ENCODE measurements around the gene CDH4. TPM values are rescaled to one million over a fixed set of nuclear protein-coding genes. Genes with fewer than 3 reads are reported as not detected.

The CDH4 gene
- total RNA-seq, 2 experiments from 2014 or later = 0.11 to 0.18 TPM

- Mint-ChIP-seq H3K4me3 (no peak overlapping the region), H3K9me3 (no peaks in the 10 kb centered on the region), H3K36me3 (ENCODE audit: low read depth) (no peaks in the 10 kb centered on the region), H3K27me3 (no peaks in the 10 kb centered on the region), H3K4me1 (ENCODE audit: low read depth) (no peaks in the 10 kb centered on the region), H3K27ac (no peak overlapping the region)
- DNase-seq = no peak
- TF ChIP-seq CTCF (IDR thresholded peaks at IDR 0.05) = no peak
- ChIA-PET CTCF (no interaction called here), POLR2A (no interaction called here)
- ATAC-seq = no peak
- intact Hi-C loops (cut with micrococcal nuclease) = no loop called here
Observed at GRCh38 chr20:61768571-61769285, 516.7 kb downstream of the CDH4 start.

- Mint-ChIP-seq H3K27me3 (no peaks in the 10 kb centered on the region), H3K4me1 (ENCODE audit: low read depth) (no peaks in the 10 kb centered on the region), H3K36me3 (ENCODE audit: low read depth) (no peaks in the 10 kb centered on the region), H3K4me3 (no peak overlapping the region), H3K27ac (no peak overlapping the region), H3K9me3 (no peaks in the 10 kb centered on the region)
- ATAC-seq (no peak), DNase-seq (no peak)
- POLR2A ChIA-PET = no interaction called here
- CTCF ChIA-PET = no interaction called here
- intact Hi-C loops (cut with micrococcal nuclease) = no loop called here
- TF ChIP-seq CTCF (IDR thresholded peaks at IDR 0.05) = no peak
Observed at GRCh38 chr20:61769286-61769832, 517.3 kb downstream of the CDH4 start.

GRCh38 chr20:61770113-61770585 is 518.1 kb downstream of the CDH4 start:
- H3K4me1 Mint-ChIP-seq (ENCODE audit: low read depth) = no peaks in the 10 kb centered on the region
- ChIA-PET POLR2A (no interaction called here), CTCF (no interaction called here)
- no peak for TF ChIP-seq CTCF (IDR thresholded peaks at IDR 0.05)
- H3K27ac Mint-ChIP-seq = no peak overlapping the region
- ATAC-seq (no peak), DNase-seq (no peak)
- H3K36me3 Mint-ChIP-seq (ENCODE audit: low read depth) = no peaks in the 10 kb centered on the region
- H3K9me3 Mint-ChIP-seq = no peaks in the 10 kb centered on the region
- intact Hi-C loops (cut with micrococcal nuclease) = no loop called here
- no peak overlapping the region for H3K4me3 Mint-ChIP-seq
- no peaks in the 10 kb centered on the region for H3K27me3 Mint-ChIP-seq

- Mint-ChIP-seq H3K27me3 (no peaks in the 10 kb centered on the region), H3K27ac (no peak overlapping the region), H3K4me3 (no peak overlapping the region), H3K36me3 (ENCODE audit: low read depth) (no peaks in the 10 kb centered on the region), H3K4me1 (ENCODE audit: low read depth) (no peaks in the 10 kb centered on the region), H3K9me3 (no peaks in the 10 kb centered on the region)
- intact Hi-C loops (cut with micrococcal nuclease) = no loop called here
- ATAC-seq (no peak), DNase-seq (no peak)
- ChIA-PET POLR2A (interaction anchor here (0.7 kb wide), 1 partner anchor 63 kb away, joined by 4 read pairs; no protein-coding TSS in a partner anchor), CTCF (no interaction called here)
- TF ChIP-seq CTCF (IDR thresholded peaks at IDR 0.05) = no peak
Observed at GRCh38 chr20:61771805-61772350, 519.8 kb downstream of the CDH4 start.
